AG09309 (cell line): ENCODE measurements around the gene LYAR.
"Not testable (repeated sequence)": the region's sequence is repeated elsewhere in the genome, so short reads cannot be mapped to it uniquely, and the experiment has no call there.

Experiments used
- DNase-seq: peaks from one replicate; pipeline ENCODE4 v3.0.0-alpha.2; 2010; ENCODE audit warnings: low read depth
- H3K4me3 ChIP-seq: 2 replicates; pipeline ENCODE4 v1.5.1; 2011; ENCODE audit warnings: mild to moderate bottlenecking, low read depth, low read length, moderate library complexity; ENCODE audit not compliant: control insufficient read depth
- TF ChIP-seq, protein P1 (sequence below): IDR thresholded peaks from 2 replicates; pipeline ENCODE4 v1.5.1; 2011; ENCODE audit warnings: mild to moderate bottlenecking, low read depth, low read length, inconsistent platforms; ENCODE audit not compliant: insufficient read depth, control insufficient read depth; ENCODE audit errors: missing control alignments

Gene LYAR

DNA sequence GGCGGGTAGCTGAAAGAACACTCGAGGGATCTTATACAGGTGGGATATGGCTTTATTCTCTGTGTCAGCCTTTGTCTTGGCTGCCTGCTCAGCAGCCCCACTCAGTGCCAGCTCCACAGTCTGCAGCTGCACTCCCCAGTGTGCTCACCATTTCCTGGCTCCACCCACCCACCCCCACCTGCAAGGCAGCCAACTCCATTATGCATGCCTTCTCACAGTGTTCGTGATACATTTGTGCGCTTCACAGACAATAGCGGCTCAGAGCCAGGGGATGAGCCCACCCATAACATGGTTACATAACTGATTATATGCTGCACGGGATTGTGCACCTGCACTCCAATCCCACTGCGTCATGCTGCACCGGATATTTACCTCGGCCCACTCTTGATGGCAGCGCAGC, 33.2 kb downstream of the LYAR start:
- no peak for DNase-seq
- TF ChIP-seq, protein P1, sequence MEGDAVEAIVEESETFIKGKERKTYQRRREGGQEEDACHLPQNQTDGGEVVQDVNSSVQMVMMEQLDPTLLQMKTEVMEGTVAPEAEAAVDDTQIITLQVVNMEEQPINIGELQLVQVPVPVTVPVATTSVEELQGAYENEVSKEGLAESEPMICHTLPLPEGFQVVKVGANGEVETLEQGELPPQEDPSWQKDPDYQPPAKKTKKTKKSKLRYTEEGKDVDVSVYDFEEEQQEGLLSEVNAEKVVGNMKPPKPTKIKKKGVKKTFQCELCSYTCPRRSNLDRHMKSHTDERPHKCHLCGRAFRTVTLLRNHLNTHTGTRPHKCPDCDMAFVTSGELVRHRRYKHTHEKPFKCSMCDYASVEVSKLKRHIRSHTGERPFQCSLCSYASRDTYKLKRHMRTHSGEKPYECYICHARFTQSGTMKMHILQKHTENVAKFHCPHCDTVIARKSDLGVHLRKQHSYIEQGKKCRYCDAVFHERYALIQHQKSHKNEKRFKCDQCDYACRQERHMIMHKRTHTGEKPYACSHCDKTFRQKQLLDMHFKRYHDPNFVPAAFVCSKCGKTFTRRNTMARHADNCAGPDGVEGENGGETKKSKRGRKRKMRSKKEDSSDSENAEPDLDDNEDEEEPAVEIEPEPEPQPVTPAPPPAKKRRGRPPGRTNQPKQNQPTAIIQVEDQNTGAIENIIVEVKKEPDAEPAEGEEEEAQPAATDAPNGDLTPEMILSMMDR = no peak
- H3K4me3 ChIP-seq = no peak overlapping the region

DNA sequence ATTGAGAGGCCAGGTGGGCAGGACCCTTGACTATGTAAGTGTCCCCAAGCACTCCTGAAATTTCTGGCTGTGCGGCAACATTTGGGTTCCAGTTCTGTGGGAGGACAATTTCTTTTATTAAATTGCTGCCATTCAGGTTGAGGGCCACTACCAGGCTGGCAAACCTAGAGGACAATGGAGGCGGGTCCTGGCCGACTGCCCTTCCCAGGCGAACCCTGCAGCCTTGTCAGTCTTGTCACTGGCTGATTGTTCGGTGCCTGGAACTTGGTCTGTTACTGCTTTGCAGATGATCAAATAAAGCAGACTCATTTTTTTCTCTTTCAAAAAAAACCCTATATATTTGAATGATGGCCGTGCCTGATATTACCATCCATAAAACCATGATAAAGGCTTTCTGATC, 35.3 kb downstream of the LYAR start:
- TF ChIP-seq, protein P1 = no peak
- no peak for DNase-seq
- H3K4me3 ChIP-seq = no peak overlapping the region

DNA sequence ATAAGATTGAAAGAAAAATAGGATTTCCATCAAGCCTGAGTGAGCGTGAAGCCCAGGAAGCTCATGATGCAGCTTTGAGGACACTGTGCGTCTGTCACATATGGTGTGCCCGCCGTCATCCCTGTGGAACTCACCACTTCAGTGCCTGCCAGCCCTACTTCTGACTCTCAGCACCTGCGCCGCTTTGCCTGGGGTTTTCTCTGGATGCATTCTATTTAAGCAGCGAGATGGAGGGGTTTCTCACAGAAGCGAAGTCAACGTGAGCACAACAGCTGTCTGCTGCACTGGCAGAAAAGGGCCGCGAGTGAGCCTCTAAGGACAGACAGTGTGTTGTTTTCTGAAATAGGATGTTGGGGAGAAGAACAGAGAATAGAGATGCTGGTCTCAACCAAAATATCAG, 35.8 kb downstream of the LYAR start:
- DNase-seq = no peak
- TF ChIP-seq, protein P1 = no peak
- no peak overlapping the region for H3K4me3 ChIP-seq

DNA sequence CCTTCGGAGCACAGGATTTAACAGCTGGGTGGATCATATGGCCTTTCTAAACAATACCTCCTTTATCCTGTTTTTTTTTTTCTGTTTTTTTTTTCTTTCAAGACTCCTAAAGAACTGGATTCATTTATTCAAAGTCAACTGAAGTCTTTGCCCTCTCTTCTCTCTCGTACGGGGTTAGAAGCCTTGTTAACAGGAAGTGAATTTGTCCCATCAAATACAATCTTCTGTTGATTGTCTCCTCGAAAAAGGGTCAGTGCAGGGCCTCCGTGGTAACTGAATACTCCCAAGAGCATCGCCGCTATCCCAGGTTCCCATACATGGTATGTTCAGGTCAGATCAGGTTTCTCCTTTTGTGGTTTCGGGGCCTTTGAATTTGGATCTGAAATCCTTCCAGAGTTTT, 40.1 kb downstream of the LYAR start:
- TF ChIP-seq, protein P1 = no peak
- H3K4me3 ChIP-seq = no peak overlapping the region
- no peak for DNase-seq

DNA sequence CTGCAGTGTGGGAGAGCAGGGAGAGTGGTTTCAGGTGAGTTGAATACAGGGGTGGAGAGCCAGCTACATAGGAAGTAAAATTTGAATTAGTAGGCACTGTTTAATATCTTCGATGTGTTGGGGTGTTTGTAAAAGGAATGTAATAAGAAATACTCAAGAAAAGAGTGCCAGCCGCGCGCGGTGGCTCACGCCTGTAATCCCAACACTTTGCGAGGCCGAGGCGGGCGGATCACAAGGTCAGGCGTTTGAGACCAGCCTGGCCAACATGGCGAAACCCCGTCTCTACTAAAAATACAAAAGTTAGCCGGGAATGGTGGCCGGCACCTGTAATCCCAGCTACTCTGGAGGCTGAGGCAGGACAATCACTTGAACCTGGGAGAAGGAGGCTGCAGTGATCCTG, 40.6 kb downstream of the LYAR start:
- DNase-seq, H3K4me3 ChIP-seq: not testable (repeated sequence)

DNA sequence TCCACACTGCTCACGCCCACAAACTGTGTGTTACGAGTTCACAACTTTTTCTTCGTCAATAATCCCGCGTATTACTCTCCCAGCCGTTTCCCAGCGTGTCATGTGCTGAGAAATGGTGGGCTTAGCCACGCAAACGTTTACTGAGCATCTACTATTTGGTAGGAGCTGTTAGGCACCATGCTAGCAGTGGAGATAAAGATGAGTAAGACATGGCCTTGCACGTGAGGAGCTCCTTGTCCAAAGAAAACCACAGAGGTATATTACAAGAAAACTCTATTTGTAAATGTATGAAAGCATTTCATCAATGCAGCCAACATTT, 41.1 kb downstream of the LYAR start:
- TF ChIP-seq, protein P1 = no peak
- no peak for DNase-seq
- peak overlapping the region; percentile 64 for H3K4me3 ChIP-seq

DNA sequence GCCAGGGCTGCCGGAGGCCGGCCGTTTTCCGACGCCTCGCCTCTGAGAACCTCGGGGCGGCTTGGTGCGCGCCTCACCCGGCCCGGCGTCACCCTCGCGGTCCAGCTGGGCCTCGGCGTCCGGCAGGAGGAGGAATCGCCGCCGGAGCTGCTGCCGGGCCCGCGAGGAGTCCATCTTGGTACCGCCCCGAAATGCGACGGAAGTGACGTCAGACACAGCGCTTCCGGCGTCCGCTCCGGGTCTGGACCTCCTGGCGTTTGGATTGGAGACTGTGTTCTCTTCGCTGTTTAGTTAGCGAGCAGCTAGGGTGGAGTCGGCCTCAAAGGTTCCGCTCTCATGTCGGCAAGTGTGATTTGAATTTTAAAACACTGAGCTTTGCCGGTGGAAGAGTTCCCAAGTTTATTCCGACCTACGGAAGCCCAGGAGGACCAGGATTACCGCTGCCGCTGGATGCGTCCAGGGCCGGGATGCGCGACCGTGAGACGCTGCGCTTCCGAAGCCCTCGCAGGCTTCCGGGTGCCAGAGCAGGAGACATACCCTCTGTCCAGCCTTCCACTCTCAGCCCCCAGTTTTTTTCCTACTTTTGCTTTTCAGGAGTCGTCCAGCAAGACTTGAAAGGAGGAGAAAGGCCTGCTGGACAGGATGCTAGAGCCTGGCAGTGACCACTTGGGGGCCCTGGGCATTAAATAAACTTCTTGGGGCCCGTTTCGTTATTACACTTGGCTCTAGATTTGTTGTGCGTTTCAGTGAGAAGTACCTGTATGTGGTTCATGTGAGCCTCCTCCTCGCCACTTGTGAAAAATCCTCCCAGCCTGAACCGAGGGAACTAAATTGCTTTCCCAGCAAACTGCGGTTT, 41.7 kb downstream of the LYAR start, which contains the start of gene TMEM128:
Gene TMEM128 (minus strand): TSS at position 195 of the 856 bp plus-strand sequence. CDS start 21 bp downstream, at position 174.
- TF ChIP-seq, protein P1 = peak; percentile 13
- DNase-seq = peak; percentile 64
- H3K4me3 ChIP-seq = peak within 1 kb of the TSS; percentile 64
